Esophagus squamous epithelium (tissue), 4 donors: ENCODE data around the gene FRMD4A.

Experiments used
- POLR2A ChIP-seq, 4 donors: fragments of 450-650 bp; IDR thresholded peaks; one replicate each; pipeline ENCODE4 v1.6.1; 2017; ENCODE audit warnings: antibody characterized with exemption in 4 of 4, mild to moderate bottlenecking in 4 of 4, moderate library complexity in 3 of 4
- TF ChIP-seq, protein P1 (sequence below), 6 experiments: fragments of 450-650 bp in 4 of 6; fragments of 200-600 bp in 2 of 6; sonication (generic) in 2 of 6; IDR thresholded peaks; one replicate each; pipeline ENCODE4 v1.5.1; 2016 to 2019; ENCODE audit warnings: antibody characterized with exemption in 6 of 6, mild to moderate bottlenecking in 4 of 6, moderate library complexity in 4 of 6

DNA sequence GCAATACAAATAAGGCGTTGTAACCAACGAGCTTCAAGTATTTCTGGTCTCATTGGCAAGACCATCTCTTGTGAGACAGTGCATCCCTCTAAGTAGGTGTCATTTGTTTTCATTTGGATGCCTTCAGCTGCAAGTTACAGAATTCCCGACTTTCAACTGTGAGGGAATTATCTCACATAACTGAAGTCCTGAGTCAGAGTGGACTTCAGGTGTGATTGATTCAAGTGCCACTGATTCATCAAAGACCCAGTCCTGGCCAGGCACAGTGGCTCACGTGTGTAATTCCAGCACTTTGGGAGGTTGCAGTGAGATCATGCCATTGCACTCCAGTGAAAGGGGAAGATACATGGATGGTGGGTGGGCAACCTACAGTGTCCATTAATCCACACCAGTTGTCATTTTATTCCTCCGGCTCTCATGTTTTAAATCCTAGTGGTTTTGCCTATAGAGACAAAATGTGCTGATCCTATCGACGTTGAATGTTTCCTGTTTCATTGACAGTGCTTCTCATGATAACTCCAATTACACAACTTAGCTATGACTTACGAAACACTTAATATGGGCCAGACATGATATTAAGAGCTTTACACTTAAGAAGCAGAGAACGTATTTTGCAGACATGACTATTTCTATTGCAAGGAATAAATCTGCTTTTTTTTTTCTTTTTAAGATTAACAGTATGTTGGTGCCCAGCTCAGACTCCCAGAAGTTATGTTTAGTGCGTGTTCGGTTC lies 268.0 kb downstream of the FRMD4A start:
- TF ChIP-seq, protein P1, sequence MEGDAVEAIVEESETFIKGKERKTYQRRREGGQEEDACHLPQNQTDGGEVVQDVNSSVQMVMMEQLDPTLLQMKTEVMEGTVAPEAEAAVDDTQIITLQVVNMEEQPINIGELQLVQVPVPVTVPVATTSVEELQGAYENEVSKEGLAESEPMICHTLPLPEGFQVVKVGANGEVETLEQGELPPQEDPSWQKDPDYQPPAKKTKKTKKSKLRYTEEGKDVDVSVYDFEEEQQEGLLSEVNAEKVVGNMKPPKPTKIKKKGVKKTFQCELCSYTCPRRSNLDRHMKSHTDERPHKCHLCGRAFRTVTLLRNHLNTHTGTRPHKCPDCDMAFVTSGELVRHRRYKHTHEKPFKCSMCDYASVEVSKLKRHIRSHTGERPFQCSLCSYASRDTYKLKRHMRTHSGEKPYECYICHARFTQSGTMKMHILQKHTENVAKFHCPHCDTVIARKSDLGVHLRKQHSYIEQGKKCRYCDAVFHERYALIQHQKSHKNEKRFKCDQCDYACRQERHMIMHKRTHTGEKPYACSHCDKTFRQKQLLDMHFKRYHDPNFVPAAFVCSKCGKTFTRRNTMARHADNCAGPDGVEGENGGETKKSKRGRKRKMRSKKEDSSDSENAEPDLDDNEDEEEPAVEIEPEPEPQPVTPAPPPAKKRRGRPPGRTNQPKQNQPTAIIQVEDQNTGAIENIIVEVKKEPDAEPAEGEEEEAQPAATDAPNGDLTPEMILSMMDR (IDR thresholded peaks at IDR 0.05) = no peak
- TF ChIP-seq POLR2A (IDR thresholded peaks at IDR 0.05) = no peak
